ENCODE results near the gene CCDC134. TPM values are rescaled to one million over a fixed set of nuclear protein-coding genes. Genes with fewer than 3 reads are reported as not detected.

The CCDC134 gene
- total and polyA plus RNA-seq, 9 of the 15 experiments (the other 6 are each of a cell fraction or from before 2014, with no cell fraction given): 0.56 to 11.9 (median 5.3) TPM

DNA sequence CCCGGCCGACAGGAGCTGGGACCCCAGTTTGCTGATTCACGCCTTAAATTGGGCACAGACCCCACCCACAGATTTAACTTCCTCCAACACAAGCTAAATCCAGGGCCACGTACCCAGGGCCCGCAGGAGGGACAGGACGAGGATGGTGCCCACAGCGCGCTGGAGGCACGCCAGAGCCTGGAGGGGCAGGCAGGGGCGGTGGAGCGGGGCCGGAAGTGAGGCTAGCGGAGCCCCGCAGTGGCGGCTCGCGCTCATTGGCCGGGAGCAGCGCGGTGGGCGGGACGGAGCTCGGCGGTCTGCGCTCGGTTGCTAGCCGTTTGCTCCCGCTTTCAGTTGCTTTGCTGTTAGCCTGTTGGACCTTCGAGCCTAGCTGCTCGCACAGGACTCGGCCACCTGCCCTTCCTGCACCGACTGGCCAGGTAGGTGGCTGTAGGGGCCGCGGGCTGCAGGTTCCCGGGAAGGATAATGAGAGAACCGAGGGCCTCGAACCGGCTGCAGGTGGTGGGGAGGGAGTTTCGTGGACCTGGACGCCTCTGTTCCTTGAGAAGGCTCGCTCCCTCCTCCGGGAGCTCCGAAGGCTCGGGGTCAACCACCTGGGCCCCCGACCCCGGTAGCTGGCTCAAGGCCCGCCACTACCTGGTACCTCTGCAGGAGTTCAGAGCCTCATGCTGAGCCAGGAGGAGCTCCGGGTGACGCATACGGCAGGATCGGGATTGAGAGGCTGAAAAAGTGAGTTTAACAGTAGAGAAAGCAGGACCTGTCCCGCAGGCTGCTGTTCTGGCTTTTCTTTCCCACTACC, at the start of gene CCDC134 (continued):
- TF ChIP-seq, protein P1, sequence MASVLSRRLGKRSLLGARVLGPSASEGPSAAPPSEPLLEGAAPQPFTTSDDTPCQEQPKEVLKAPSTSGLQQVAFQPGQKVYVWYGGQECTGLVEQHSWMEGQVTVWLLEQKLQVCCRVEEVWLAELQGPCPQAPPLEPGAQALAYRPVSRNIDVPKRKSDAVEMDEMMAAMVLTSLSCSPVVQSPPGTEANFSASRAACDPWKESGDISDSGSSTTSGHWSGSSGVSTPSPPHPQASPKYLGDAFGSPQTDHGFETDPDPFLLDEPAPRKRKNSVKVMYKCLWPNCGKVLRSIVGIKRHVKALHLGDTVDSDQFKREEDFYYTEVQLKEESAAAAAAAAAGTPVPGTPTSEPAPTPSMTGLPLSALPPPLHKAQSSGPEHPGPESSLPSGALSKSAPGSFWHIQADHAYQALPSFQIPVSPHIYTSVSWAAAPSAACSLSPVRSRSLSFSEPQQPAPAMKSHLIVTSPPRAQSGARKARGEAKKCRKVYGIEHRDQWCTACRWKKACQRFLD (CRISPR knock-in tag; IDR thresholded peaks at IDR 0.05): 0 out of 2 replicates have a peak, but pooled peaks have one; percentile 39
- TF ChIP-seq, protein P2, sequence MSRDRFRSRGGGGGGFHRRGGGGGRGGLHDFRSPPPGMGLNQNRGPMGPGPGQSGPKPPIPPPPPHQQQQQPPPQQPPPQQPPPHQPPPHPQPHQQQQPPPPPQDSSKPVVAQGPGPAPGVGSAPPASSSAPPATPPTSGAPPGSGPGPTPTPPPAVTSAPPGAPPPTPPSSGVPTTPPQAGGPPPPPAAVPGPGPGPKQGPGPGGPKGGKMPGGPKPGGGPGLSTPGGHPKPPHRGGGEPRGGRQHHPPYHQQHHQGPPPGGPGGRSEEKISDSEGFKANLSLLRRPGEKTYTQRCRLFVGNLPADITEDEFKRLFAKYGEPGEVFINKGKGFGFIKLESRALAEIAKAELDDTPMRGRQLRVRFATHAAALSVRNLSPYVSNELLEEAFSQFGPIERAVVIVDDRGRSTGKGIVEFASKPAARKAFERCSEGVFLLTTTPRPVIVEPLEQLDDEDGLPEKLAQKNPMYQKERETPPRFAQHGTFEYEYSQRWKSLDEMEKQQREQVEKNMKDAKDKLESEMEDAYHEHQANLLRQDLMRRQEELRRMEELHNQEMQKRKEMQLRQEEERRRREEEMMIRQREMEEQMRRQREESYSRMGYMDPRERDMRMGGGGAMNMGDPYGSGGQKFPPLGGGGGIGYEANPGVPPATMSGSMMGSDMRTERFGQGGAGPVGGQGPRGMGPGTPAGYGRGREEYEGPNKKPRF (IDR thresholded peaks at IDR 0.05; ENCODE audit: low read depth, low read length): no peak
- peak; percentile 66; the same call in 1 of the 2 replicates for TF ChIP-seq TAF7 (tag; IDR thresholded peaks at IDR 0.05)
- TF ChIP-seq, protein P3, sequence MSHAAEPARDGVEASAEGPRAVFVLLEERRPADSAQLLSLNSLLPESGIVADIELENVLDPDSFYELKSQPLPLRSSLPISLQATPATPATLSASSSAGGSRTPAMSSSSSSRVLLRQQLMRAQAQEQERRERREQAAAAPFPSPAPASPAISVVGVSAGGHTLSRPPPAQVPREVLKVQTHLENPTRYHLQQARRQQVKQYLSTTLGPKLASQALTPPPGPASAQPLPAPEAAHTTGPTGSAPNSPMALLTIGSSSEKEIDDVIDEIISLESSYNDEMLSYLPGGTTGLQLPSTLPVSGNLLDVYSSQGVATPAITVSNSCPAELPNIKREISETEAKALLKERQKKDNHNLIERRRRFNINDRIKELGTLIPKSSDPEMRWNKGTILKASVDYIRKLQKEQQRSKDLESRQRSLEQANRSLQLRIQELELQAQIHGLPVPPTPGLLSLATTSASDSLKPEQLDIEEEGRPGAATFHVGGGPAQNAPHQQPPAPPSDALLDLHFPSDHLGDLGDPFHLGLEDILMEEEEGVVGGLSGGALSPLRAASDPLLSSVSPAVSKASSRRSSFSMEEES (CRISPR knock-in tag; IDR thresholded peaks at IDR 0.05): no peak
- TF ChIP-seq, protein P4, sequence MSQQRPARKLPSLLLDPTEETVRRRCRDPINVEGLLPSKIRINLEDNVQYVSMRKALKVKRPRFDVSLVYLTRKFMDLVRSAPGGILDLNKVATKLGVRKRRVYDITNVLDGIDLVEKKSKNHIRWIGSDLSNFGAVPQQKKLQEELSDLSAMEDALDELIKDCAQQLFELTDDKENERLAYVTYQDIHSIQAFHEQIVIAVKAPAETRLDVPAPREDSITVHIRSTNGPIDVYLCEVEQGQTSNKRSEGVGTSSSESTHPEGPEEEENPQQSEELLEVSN (IDR thresholded peaks at IDR 0.05; ENCODE audit: borderline replicate concordance in 1 of 2, extremely low read depth in 1 of 2, insufficient read depth in 1 of 2, insufficient read length in 1 of 2, low read depth in 1 of 2, low read length in 1 of 2, poor library complexity in 1 of 2, severe bottlenecking in 1 of 2): peak; percentile 51 to 73
- TF ChIP-seq, protein P5, sequence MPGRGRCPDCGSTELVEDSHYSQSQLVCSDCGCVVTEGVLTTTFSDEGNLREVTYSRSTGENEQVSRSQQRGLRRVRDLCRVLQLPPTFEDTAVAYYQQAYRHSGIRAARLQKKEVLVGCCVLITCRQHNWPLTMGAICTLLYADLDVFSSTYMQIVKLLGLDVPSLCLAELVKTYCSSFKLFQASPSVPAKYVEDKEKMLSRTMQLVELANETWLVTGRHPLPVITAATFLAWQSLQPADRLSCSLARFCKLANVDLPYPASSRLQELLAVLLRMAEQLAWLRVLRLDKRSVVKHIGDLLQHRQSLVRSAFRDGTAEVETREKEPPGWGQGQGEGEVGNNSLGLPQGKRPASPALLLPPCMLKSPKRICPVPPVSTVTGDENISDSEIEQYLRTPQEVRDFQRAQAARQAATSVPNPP (IDR thresholded peaks at IDR 0.05; ENCODE audit: borderline replicate concordance, insufficient read depth, insufficient read length): no peak
- no peak for TF ChIP-seq ZNF174 (CRISPR knock-in tag; IDR thresholded peaks at IDR 0.05)
- TF ChIP-seq NFYB (IDR thresholded peaks at IDR 0.05; ENCODE audit: extremely low read depth, insufficient read length): peak; percentile 66
- no peak for TF ChIP-seq MECOM (CRISPR knock-in tag; IDR thresholded peaks at IDR 0.05)
- TF ChIP-seq GTF2A2 (tag; IDR thresholded peaks at IDR 0.05): no peak
- no peak for TF ChIP-seq PPARD (CRISPR knock-in tag; IDR thresholded peaks at IDR 0.05)
- TF ChIP-seq ZNF551 (CRISPR knock-in tag; IDR thresholded peaks at IDR 0.05): no peak
- TF ChIP-seq ZBTB17 (CRISPR knock-in tag; IDR thresholded peaks at IDR 0.05): no peak

Data from K562 (cell line).